Motor neuron (in vitro differentiated cells): Measurements from ENCODE around the gene CISTR. TPM values are rescaled to one million over a fixed set of nuclear protein-coding genes. Genes with fewer than 3 reads are reported as not detected.
A peak's percentile ranks its signal among the peaks of the same experiment; 100 is the strongest.

Source experiments
- ATAC-seq, 8 experiments: fragments of 200-7000 bp; cut with Tn5 transposase; replicated peaks in 6 of 8; 2 replicates each; pipeline ENCODE4 v1.8.0; 2021; ENCODE audit warnings: mild to moderate bottlenecking in 8 of 8, moderate library complexity in 8 of 8
- H3K27ac ChIP-seq, 2 donors: fragments of 250-450 bp; sonication (Bioruptor Pico); 2 replicates each; pipeline ENCODE4 v1.9.0; 2021; ENCODE audit warnings: antibody characterized with exemption in 2 of 2, mild to moderate bottlenecking in 2 of 2, moderate library complexity in 1 of 2
- H3K4me1 ChIP-seq, 2 donors: fragments of 250-450 bp; sonication (Bioruptor Pico); replicated peaks in 1 of 2; 2 replicates each; pipeline ENCODE4 v1.6.1; 2021; ENCODE audit warnings: antibody characterized with exemption in 2 of 2, mild to moderate bottlenecking in 2 of 2, moderate library complexity in 1 of 2
- H3K4me3 ChIP-seq, 5 donors: fragments of 250-450 bp; sonication (Bioruptor Pico); 2 replicates each; pipeline ENCODE4 v1.9.0; 2021; ENCODE audit warnings: antibody characterized with exemption in 5 of 5, mild to moderate bottlenecking in 5 of 5, moderate library complexity in 4 of 5
- WGBS, 10 experiments: fragments of 450-650 bp; shearing (Covaris generic); methylation state at CpG; one replicate each; pipeline ENCODE4 v1.0.0; 2022; 5-methylcytosine and 5-hydroxymethylcytosine counted together
- in situ Hi-C, 9 experiments: fragments of 400-800 bp; cut with MboI; loops; one replicate each; pipeline ENCODE4 v1.15.0; 2021; ENCODE audit warnings: low sequenced_read_pairs in 9 of 9, low pct_unique_long_range_greater_than_20kb in 2 of 9; ENCODE audit not compliant: unreplicated experiment in 9 of 9
- total RNA-seq, 8 experiments: library from RNA; unstranded; fragments of 300-600 nt; gene quantifications; 2 replicates each; pipeline versions ENCODE4 v1.2.3 to v1.2.4, GENCODE V29; 2022

Gene CISTR
- total RNA-seq, 8 experiments from 2014 or later, result 1.1 TPM; not detected in 7

DNA sequence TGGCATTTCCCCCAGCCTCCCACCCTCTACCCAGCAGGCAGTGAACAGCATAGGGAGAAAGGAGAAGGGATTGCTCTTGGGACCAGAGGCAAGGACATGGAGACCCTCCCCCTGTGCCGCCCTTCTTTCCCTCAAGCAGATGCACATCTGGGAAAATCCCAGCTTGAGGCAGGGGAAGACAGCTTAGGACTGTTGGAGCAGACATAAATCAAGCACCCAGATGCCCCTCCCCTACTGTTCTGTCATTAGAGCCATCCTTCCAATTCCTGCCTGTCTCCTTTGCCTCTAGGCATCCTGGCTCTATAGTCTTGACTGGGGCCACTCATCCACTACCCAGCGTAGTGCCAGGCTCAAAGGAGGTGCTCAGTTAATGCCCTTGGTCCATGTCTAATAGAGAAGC, 7.5 kb upstream of the CISTR start:
- Histone ChIP-seq H3K4me3 (no peak overlapping the region), H3K27ac (peak overlapping the region in 1 of 2 donors; percentile 46), H3K4me1 (peaks cover 39 to 40% of the 10 kb centered on the region in 2 donors)
- peak in 6 of 8 experiments; percentile 4 to 56 (median 22) for ATAC-seq
- 0 to 80% (median 60%) methylated on average over 1 of the region's 2 CpGs; no CpG with 5 or more reads in 7 of the 10 experiments for WGBS, 10 experiments
- in situ Hi-C loops, result loop anchor here in 4 of 9 experiments (25.0 kb wide), 2 partner anchors 178 to 453 kb away; partner anchors contain the start of gene HOXC13 (in 1 of the 4)

DNA sequence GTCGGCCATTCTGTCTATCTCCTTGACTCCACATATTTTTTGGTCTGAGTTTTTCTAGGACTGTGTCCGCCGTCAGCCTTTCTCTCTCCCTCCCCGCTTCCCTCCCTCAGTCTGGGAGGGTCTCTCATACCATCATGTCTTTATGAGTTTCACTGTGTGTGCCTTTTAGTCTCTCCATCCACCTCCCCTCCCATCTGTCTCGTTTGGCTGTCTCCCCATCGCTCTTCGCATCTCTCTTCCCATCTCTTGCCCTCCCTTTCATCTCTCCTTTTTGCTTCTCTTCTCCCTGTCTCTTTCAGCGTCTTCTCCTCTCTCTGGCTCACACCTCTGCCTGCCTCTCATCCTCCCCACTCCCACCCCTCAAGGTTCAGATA, 6.9 kb upstream of the CISTR start:
- Histone ChIP-seq H3K27ac (peak overlapping the region in 1 of 2 donors; percentile 47), H3K4me1 (peaks cover 39 to 40% of the 10 kb centered on the region in 2 donors), H3K4me3 (no peak overlapping the region)
- whole genome bisulfite sequencing, 10 experiments, result 5 to 64% (median 26%) methylated on average over 2 to 8 of the region's 8 CpGs; no CpG with 5 or more reads in 1 of the 10 experiments
- in situ Hi-C loops, result loop anchor here in 4 of 9 experiments (25.0 kb wide), 2 partner anchors 179 to 454 kb away; partner anchors contain the start of gene HOXC13 (in 1 of the 4)
- no peak for ATAC-seq

DNA sequence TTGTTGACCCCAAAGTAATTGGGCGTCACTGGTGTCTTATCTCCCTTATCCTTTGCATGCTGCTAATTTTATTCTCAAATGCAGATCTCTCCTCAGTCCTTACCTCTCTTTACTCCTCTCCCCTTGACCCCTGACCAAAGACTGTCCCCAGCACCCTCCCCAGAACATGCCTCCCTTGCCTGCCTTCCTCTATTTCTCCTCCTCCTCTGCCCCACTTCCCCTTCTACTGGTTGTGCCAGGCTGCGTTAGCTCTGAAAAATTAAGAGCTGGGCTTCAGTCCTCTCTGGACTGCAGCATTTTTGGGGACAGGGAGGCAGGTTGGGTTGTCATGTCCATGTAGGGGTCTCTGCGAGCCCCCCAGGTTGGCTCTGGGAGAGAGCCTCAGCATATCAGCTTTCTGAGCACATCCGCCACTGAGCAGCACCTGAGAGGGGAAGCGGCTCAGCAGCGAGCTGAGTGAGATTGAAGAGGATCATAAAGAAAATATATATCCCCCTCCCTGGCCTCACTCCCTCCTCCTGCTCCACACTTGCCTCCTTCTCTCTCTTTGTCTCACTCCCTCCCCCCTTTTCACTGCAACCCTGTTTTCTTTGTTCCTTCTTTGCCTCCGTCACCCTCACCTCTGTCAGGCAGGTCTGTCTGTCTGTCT, 6.4 kb upstream of the CISTR start:
- Histone ChIP-seq H3K27ac (peak overlapping the region in 1 of 2 donors; percentile 47), H3K4me1 (peaks cover 39 to 40% of the 10 kb centered on the region in 2 donors), H3K4me3 (no peak overlapping the region)
- WGBS, 10 experiments, result 38 to 100% (median 60%) methylated on average over 1 to 4 of the region's 7 CpGs; no CpG with 5 or more reads in 3 of the 10 experiments
- ATAC-seq, result peak in 4 of 8 experiments; percentile 17 to 54 (median 28)
- in situ Hi-C loops, result loop anchor here in 4 of 9 experiments (25.0 kb wide), 2 partner anchors 179 to 454 kb away; partner anchors contain the start of gene HOXC13 (in 1 of the 4)

DNA sequence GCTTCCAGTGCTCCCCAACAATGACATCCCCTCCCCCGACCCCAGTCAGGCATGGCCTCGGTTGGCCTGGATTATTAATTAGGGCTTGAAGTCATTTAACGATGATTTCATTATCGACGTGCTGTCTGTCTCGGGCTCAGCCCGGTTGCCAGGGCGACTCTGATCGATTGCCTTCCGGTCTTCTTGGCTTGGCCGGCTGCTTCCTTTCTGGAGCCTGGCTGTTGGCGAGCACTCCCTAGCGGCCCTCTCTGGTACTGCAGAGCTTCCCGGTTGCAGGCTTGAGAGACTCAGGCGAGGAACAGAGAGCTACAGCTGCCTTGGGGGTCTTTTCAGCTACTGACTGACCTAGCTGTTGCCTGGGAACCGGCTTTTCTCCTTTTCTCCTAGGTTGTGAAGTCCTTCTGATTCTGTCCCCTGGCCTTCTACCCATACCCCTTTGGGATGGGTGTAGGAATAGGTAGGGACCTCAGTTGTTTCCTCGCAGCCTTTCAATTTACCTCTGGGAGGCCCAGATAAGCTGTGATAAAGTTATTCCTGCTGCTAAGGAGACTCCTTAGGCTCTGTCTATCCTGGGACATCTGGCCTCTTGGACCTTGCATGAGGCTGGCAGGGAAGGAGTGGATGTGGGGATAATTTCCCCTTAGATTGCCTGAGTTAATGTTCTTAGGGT, 5.5 kb upstream of the CISTR start:
- Histone ChIP-seq H3K4me1 (peaks cover 40 to 41% of the 10 kb centered on the region in 2 donors), H3K27ac (peak overlapping the region in 1 of 2 donors; percentile 31), H3K4me3 (peak overlapping the region in 2 of 5 donors; percentile 7 to 12)
- ATAC-seq, result peak; percentile 70 to 89 (median 80)
- in situ Hi-C loops, result loop anchor here in 4 of 9 experiments (25.0 kb wide), 2 partner anchors 180 to 455 kb away; partner anchors contain the start of gene HOXC13 (in 1 of the 4)
- 0 to 42% (median 1%) methylated on average over 1 to 9 of the region's 17 CpGs; no CpG with 5 or more reads in 2 of the 10 experiments for WGBS, 10 experiments

DNA sequence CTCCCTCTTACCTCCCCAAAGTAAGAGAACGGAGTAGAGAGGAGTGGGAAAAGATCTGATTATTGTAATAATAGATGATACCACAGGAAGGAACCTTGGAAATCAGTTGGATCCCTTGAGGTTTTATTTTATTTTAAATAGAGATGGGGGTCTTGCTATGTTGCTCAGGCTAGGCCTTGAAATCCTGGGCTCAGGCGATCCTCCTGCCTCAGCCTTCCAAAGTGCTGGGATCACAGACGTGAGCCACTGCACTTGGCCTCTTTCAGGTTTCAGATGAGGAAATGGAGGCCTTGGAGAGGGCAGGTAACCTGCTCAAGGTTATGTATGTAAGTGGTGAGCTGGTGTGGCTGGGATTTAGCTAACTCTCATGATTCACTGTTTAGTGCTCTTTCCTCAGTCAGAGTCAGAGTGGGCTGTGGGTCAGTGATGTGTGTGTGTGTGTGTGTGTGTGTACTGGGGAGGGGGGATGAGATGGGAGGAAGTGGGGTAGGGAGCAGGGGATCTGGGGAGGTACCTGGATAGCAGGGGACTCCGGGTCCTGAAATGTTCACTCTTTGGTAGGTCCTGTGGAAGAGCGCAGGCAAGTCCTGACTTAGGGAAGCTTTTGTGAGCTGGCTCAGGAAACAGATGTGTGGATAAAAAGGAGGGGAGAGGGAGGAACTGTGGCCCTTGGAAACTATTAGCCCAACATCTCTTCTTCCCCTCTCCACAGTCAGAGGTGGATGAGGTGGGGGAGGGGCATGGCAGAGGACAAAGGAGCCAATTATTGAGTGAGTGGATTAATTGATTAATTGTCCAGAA, 4.7 kb upstream of the CISTR start:
- in situ Hi-C loops, result loop anchor here in 4 of 9 experiments (25.0 kb wide), 2 partner anchors 181 to 456 kb away; partner anchors contain the start of gene HOXC13 (in 1 of the 4)
- WGBS, 10 experiments, result 80 to 100% (median 90%) methylated on average over 1 to 2 of the region's 5 CpGs; no CpG with 5 or more reads in 6 of the 10 experiments
- Histone ChIP-seq H3K4me1 (peaks cover 40 to 48% of the 10 kb centered on the region in 2 donors), H3K27ac (peak overlapping the region in 1 of 2 donors; percentile 31), H3K4me3 (peak overlapping the region in 2 of 5 donors; percentile 7 to 12)
- ATAC-seq, result peak in 1 of 8 experiments; percentile 13

DNA sequence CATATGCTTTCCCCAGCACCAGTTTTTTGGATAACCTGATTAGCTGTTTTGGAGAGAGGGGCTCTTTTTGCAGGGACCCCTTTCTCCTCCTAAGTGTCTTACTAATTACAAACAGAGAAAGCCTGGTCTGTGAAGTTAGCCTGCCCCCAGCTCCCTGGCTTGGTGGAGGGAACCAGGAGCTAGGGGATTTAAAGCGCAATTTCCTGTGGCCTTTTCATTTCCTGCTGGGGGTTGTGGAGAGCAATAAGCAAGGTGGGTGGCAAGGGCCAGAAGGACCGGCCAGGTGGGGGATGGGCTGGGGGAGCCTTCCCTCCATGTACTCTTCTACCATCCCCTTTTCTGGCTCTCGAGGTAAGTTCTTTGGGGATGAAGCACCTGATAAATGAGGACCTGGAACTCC, 4.1 kb upstream of the CISTR start:
- no peak for ATAC-seq
- in situ Hi-C loops, result loop anchor here in 4 of 9 experiments (25.0 kb wide), 2 partner anchors 181 to 456 kb away; partner anchors contain the start of gene HOXC13 (in 1 of the 4)
- peaks cover 42 to 52% of the 10 kb centered on the region in 2 donors for H3K4me1 ChIP-seq
- no peak overlapping the region for H3K27ac ChIP-seq
- WGBS, 10 experiments, result 100% methylated on average over 1 of the region's 3 CpGs; no CpG with 5 or more reads in 9 of the 10 experiments
- no peak overlapping the region for H3K4me3 ChIP-seq

DNA sequence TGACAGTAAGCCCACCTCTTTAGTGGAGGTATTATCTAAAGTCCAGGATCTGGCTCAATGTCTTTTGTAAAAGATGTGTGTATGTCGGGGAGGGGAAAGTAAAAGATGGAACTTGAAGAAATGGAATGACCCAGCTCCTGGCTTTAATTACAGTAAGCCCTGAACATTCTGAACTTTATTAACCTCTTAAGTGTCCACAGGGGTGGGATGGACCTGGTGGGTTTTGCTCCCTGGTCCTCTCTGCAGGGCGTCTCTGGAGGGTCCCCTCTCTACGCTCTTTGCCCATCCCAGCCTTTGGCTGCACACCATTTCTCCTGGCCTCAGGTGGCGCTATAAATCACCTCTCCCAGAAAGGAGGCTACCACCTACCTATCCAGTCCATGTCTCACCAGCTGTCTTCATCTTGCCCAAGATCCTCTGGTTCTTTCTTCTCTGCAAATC, 3.7 kb upstream of the CISTR start:
- 58 to 100% (median 80%) methylated on average over 1 to 4 of the region's 4 CpGs; no CpG with 5 or more reads in 4 of the 10 experiments for WGBS, 10 experiments
- in situ Hi-C loops, result loop anchor here in 4 of 9 experiments (25.0 kb wide), 2 partner anchors 182 to 457 kb away; partner anchors contain the start of gene HOXC13 (in 1 of the 4)
- ATAC-seq, result no peak
- Histone ChIP-seq H3K27ac (no peak overlapping the region), H3K4me1 (peaks cover 46 to 56% of the 10 kb centered on the region in 2 donors), H3K4me3 (no peak overlapping the region)

DNA sequence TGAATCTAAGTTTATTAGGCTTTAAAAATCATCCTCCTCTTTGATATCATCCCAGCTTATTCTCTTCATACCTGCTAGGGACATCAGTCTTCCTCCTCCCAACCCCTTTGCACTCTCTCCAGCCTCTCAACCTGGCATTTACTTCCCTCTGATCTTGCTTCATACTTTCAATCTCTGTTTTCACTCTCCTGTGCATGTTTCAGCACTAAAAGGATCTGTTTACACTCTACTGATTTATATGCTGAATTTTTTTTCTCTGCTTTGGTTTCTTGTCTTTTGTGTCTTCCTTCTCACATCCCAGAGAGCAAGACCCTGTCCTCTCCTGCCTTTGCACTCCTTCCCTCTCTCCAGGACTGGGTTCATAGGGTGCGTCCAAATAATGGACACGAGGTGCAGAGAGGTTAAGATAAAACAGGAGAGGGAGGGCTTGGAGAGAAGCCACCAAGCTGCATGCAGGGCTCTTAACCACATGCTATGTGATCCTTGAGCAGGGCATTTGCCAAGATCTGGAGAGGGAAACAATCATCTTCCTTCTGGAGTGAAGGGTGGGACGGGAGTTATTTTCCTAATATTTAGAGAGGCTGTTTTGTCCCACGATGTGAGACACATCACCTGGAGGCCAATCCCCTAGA, 3.0 kb upstream of the CISTR start:
- no peak overlapping the region for H3K4me3 ChIP-seq
- 0 to 72% (median 29%) methylated on average over 2 to 4 of the region's 4 CpGs; no CpG with 5 or more reads in 1 of the 10 experiments for WGBS, 10 experiments
- no peak overlapping the region for H3K27ac ChIP-seq
- peaks cover 46 to 53% of the 10 kb centered on the region in 2 donors for H3K4me1 ChIP-seq
- in situ Hi-C loops, result loop anchor here in 4 of 9 experiments (25.0 kb wide), 2 partner anchors 183 to 458 kb away; partner anchors contain the start of gene HOXC13 (in 1 of the 4)
- ATAC-seq, result peak in 3 of 8 experiments; percentile 16 to 42 (median 20)

DNA sequence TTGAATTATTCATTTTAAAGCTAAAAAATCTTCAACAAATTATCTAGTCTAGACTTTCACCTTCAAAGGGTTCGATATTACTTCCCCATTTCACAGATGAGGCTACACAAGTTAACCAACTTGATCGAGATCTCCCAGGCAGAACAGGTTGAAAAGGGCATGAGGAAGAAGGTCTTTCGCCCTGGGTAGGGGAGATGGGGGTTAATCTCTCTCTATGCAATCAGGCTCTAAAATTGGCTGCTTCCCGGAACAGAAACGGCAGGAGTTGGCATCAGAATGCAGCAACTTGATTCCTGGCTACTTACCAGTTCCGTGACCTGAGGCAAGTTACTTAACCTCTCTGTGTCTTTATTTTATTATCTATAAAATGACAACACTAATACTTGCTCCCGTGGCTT, 2.4 kb upstream of the CISTR start:
- ATAC-seq, result no peak
- H3K4me3 ChIP-seq, result no peak overlapping the region
- 15 to 68% (median 44%) methylated on average over 2 to 7 of the region's 7 CpGs for WGBS, 10 experiments
- no peak overlapping the region for H3K27ac ChIP-seq
- H3K4me1 ChIP-seq, result peaks cover 40 to 48% of the 10 kb centered on the region in 2 donors
- in situ Hi-C loops, result loop anchor here in 4 of 9 experiments (25.0 kb wide), 2 partner anchors 183 to 458 kb away; partner anchors contain the start of gene HOXC13 (in 1 of the 4)

DNA sequence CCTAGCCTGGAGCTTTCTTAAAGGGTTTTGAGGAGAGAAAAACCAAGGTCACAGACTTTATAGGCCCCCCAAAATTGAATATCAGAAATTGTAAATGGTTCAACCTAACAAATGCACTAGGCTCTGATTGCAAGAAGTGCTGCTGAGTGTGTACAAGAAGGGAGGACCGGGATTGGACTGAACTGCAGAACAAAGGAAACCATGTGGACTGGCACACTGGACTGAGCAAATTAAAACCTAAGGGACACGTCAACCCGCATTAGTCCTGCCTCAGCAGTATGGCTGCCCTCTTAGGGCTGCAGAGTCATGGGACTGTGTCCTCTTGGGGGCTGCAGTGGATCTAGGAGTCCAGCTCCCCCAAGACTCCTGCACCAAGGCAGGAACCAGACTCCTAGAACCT, 842 bp upstream of the CISTR start:
- H3K4me1 ChIP-seq, result peaks cover 35 to 44% of the 10 kb centered on the region in 2 donors
- in situ Hi-C loops, result loop anchor here in 4 of 9 experiments (25.0 kb wide), 2 partner anchors 185 to 460 kb away; partner anchors contain the start of gene HOXC13 (in 1 of the 4)
- WGBS, 10 experiments, result 70 to 92% (median 73%) methylated on average over 2 to 3 of the region's 3 CpGs; no CpG with 5 or more reads in 5 of the 10 experiments
- no peak for ATAC-seq
- no peak overlapping the region for H3K4me3 ChIP-seq
- no peak overlapping the region for H3K27ac ChIP-seq

DNA sequence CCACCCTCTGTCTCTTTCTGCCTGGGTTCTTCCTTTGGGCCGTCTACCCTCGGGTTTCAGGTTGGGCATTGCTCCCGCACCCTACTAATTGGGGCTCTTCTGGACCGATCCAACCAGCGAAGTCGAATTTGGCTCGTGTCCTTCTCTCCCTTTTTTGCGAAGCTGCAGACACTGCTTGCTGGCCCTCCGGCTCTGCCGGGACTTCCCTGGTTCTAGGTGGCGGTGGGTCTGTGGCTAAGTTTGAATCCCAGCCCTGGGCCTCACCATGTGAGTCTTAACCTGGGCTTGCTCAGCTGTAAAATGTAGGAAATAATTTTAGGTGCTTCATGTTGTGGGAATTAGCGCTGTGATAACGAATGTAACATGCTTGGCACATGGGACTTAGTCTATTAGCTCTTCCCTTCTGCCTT, 418 bp upstream of the CISTR start:
- in situ Hi-C loops, result loop anchor here in 4 of 9 experiments (25.0 kb wide), 2 partner anchors 185 to 460 kb away; partner anchors contain the start of gene HOXC13 (in 1 of the 4)

More for the DNA sequence above, 418 bp upstream of the CISTR start:
- no peak overlapping the region for H3K4me3 ChIP-seq
- no peak overlapping the region for H3K27ac ChIP-seq
- no peak for ATAC-seq
- 42 to 100% (median 85%) methylated on average over 1 to 8 of the region's 13 CpGs; no CpG with 5 or more reads in 3 of the 10 experiments for WGBS, 10 experiments
- peaks cover 33 to 44% of the 10 kb centered on the region in 2 donors for H3K4me1 ChIP-seq
